ENCODE measurements around the gene MATCAP1. TPM values are rescaled to one million over a fixed set of nuclear protein-coding genes. Genes with fewer than 3 reads are reported as not detected.

MATCAP1 gene
- total and polyA plus RNA-seq, 8 donors = 4.8 to 55.6 (median 14.7) TPM

DNA sequence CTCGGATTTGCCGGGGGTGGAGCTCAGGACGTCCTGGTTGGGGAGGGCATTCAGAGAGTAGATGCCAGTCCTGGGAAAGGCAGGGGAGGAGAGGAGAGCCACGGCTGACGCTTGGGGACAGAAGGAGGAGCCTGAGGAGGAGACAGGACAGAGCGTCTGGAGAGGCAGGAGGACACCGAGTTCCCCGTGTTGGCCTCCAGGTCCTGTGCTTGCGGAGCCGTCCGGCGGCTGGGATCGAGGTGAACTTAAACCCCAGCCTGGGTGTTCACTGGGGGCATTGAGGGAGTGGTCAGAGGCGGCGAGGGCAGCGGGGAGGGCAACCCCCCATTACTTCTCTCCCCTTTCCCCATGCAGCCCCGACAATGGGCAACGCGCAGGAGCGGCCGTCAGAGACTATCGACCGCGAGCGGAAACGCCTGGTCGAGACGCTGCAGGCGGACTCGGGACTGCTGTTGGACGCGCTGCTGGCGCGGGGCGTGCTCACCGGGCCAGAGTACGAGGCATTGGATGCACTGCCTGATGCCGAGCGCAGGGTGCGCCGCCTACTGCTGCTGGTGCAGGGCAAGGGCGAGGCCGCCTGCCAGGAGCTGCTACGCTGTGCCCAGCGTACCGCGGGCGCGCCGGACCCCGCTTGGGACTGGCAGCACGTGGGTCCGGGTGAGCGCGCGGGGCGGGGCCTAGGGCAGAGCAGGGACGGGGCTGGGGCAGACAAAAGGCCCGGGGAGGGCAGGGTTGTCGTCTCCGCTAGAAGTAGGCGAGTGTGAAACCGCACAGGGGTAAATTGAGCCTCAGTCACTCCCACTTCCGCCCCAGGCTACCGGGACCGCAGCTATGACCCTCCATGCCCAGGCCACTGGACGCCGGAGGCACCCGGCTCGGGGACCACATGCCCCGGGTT is 9.7 kb downstream of the MATCAP1 start:
- peaks cover 0 to 25% (median 9%) of the 10 kb centered on the region in 3 donors for H3K4me1 ChIP-seq
- TF ChIP-seq, protein P1, sequence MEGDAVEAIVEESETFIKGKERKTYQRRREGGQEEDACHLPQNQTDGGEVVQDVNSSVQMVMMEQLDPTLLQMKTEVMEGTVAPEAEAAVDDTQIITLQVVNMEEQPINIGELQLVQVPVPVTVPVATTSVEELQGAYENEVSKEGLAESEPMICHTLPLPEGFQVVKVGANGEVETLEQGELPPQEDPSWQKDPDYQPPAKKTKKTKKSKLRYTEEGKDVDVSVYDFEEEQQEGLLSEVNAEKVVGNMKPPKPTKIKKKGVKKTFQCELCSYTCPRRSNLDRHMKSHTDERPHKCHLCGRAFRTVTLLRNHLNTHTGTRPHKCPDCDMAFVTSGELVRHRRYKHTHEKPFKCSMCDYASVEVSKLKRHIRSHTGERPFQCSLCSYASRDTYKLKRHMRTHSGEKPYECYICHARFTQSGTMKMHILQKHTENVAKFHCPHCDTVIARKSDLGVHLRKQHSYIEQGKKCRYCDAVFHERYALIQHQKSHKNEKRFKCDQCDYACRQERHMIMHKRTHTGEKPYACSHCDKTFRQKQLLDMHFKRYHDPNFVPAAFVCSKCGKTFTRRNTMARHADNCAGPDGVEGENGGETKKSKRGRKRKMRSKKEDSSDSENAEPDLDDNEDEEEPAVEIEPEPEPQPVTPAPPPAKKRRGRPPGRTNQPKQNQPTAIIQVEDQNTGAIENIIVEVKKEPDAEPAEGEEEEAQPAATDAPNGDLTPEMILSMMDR (IDR thresholded peaks at IDR 0.05) = no peak
- H3K27me3 ChIP-seq = no peaks in the 10 kb centered on the region
- ATAC-seq = peak; percentile 57 to 69 (median 68)
- no peaks in the 10 kb centered on the region for H3K36me3 ChIP-seq
- peak; percentile 79 to 96 (median 90) for DNase-seq
- no peak for FAIRE-seq
- intact Hi-C loops (cut with DNase I) = no loop called here
- H3K4me3 ChIP-seq = peak overlapping the region in 2 of 4 donors; percentile 32 to 36
- 7 to 8% methylated on average over 62 to 71 of the region's 71 CpGs for WGBS, 2 donors
- peak overlapping the region; percentile 58 to 85 (median 81) for H3K27ac ChIP-seq
- H3K9me3 ChIP-seq = no peaks in the 10 kb centered on the region

- peak overlapping the region; percentile 58 to 85 (median 81) for H3K27ac ChIP-seq
- FAIRE-seq = no peak
- peaks cover 0 to 25% (median 9%) of the 10 kb centered on the region in 3 donors for H3K4me1 ChIP-seq
- ATAC-seq = no peak
- no peaks in the 10 kb centered on the region for H3K36me3 ChIP-seq
- WGBS, 2 donors = 62 to 70% methylated on average over 1 of the region's 1 CpG
- TF ChIP-seq, protein P1 (IDR thresholded peaks at IDR 0.05) = no peak
- DNase-seq = no peak
- H3K27me3 ChIP-seq = no peaks in the 10 kb centered on the region
- no peaks in the 10 kb centered on the region for H3K9me3 ChIP-seq
- peak overlapping the region in 2 of 4 donors; percentile 32 to 36 for H3K4me3 ChIP-seq
- intact Hi-C loops (cut with DNase I) = no loop called here
These were observed 10.4 kb downstream of the MATCAP1 start for GRCh38 chr16:67173323-67173722.

DNA sequence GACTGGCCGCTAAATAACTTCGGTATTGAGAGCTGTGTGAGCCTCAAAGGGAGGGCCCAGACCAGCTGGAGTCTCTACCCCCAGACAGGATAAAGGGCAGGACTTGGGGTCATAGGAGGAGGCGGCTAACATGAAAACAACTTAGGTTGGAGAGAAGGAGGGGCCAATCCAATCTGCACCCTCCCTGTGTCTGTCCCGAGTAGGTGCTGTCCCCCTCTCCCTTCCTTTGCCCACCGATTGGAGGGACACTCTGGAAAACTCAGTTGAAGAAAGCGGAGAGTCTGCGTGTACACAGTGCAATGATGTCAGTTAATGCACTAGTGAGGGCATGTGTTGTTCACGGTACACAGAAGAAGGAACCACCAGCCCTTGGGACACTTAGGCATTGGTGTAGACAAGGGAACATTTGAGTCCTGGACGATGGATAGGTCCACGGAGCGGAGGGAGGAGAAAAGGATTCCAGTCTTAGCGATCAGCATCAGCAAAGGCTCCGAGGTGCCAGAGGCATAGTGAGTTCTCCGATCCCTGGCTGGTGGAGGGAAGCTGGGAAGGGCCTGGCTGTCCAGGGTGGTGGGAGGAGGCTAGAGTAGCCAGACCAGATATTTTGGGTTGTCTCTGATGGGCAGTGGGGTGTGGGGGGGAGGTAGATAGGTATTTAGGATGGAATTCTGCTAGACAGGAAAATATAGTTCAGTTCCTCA is 12.7 kb downstream of the MATCAP1 start:
- intact Hi-C loops (cut with DNase I) = no loop called here
- 38 to 44% methylated on average over 14 of the region's 14 CpGs for WGBS, 2 donors
- DNase-seq (peak in 1 of 6 donors; percentile 18), FAIRE-seq (no peak), ATAC-seq (peak; percentile 5 to 13 (median 6))
- no peaks in the 10 kb centered on the region for H3K9me3 ChIP-seq
- H3K36me3 ChIP-seq = no peaks in the 10 kb centered on the region
- peak overlapping the region; percentile 67 to 83 (median 78) for H3K27ac ChIP-seq
- peak overlapping the region; percentile 1 to 49 (median 28) for H3K4me3 ChIP-seq
- TF ChIP-seq, protein P1 (IDR thresholded peaks at IDR 0.05) = no peak
- H3K27me3 ChIP-seq = no peaks in the 10 kb centered on the region
- H3K4me1 ChIP-seq = peaks cover 0 to 18% (median 9%) of the 10 kb centered on the region in 3 donors

- Histone ChIP-seq H3K27me3 (no peaks in the 10 kb centered on the region), H3K4me1 (peaks cover 0 to 18% (median 9%) of the 10 kb centered on the region in 3 donors), H3K9me3 (no peaks in the 10 kb centered on the region), H3K36me3 (no peaks in the 10 kb centered on the region), H3K27ac (peak within 1 kb of the TSS; percentile 67 to 83 (median 78)), H3K4me3 (peak within 1 kb of the TSS; percentile 1 to 49 (median 28))
- intact Hi-C loops (cut with DNase I) = no loop called here
- FAIRE-seq (no peak), ATAC-seq (peak; percentile 75 to 81 (median 76)), DNase-seq (peak; percentile 81 to 93 (median 88))
- TF ChIP-seq, protein P1 (IDR thresholded peaks at IDR 0.05) = no peak
- 1% methylated on average over 37 to 48 of the region's 50 CpGs for WGBS, 2 donors
These were observed 13.4 kb downstream of the MATCAP1 start, which contains the start of gene NOL3 for GRCh38 chr16:67170168-67170948. TSS of gene NOL3 (plus strand) at chr16:67170538.
